HCT116 (cell line): ENCODE measurements around the gene LCN6. TPM values are rescaled to one million over a fixed set of nuclear protein-coding genes. Genes with fewer than 3 reads are reported as not detected.
A peak's percentile ranks its signal among the peaks of the same experiment; 100 is the strongest.

Experiments
- ATAC-seq: fragments of 200-7000 bp; cut with Tn5 transposase; 2 replicates; pipeline ENCODE4 v1.9.1; 2020; ENCODE audit warnings: mild to moderate bottlenecking, moderate library complexity
- BruUV-seq: library from RNA; stranded (reverse); fragments of 400-500 nt; replicated peaks from 2 replicates; lab custom pipeline; 2021; lab: Mats Ljungman, UMichigan
- CTCF ChIA-PET: fragments of 300-600 bp; sonication (Branson Sonifier 250); formaldehyde crosslinking; loops from one replicate; lab custom pipeline; 2021; ENCODE audit warnings: antibody characterized with exemption; lab: Charles Lee
- POLR2A ChIA-PET: fragments of 300-600, 350-600 bp; sonication (Branson Sonifier 250); formaldehyde crosslinking; loops from one replicate; lab custom pipeline; 2021; ENCODE audit warnings: antibody characterized with exemption; lab: Charles Lee
- RAD21 ChIA-PET, 2 experiments: fragments of 300-600 bp; sonication (Branson Sonifier 250); formaldehyde crosslinking; loops; one replicate each; lab custom pipeline; 2023; ENCODE audit warnings: low total read pairs in 2 of 2; ENCODE audit not compliant: uncharacterized antibody in 2 of 2, unreplicated experiment in 2 of 2, low non-redundant PET in 1 of 2; lab: Charles Lee
- DNase-seq: peaks from one replicate; pipeline ENCODE4 v3.0.0-alpha.2; 2010; ENCODE audit warnings: low read depth, low spot score
- H2AFZ ChIP-seq: fragments of 200-600 bp; shearing (Covaris generic), sonication (generic); 2 replicates; pipeline ENCODE4 v1.6.1; 2017; ENCODE audit warnings: low read depth, mixed run types, mixed read lengths, antibody characterized with exemption, low read length; ENCODE audit not compliant: poor library complexity, severe bottlenecking
- H3K27ac ChIP-seq: 2 replicates; pipeline ENCODE4 v1.5.1; 2012; ENCODE audit warnings: low read depth, low read length
- H3K27me3 ChIP-seq: fragments of 200-600 bp; sonication (generic); 2 replicates; pipeline ENCODE4 v1.6.1; 2016; ENCODE audit warnings: mixed run types, low read length, mixed read lengths; ENCODE audit not compliant: insufficient read depth
- H3K36me3 ChIP-seq, 2 experiments: fragments of 200-500 bp in 1 of 2; fragments of 200-600 bp in 1 of 2; sonication (Bioruptor generic) in 1 of 2; sonication (generic) in 1 of 2; 2 replicates each; pipeline versions ENCODE4 v1.5.1 to v1.6.1; 2014 to 2016; ENCODE audit warnings: low read length in 2 of 2, inconsistent platforms in 1 of 2, mixed read lengths in 1 of 2, mixed run types in 1 of 2; ENCODE audit not compliant: insufficient read depth in 2 of 2, control insufficient read depth in 1 of 2
- H3K4me1 ChIP-seq, 2 experiments: fragments of 200-600 bp in 1 of 2; sonication (generic) in 1 of 2; 2 replicates each; pipeline versions ENCODE4 v1.5.1 to v1.6.1; 2012 to 2017; ENCODE audit warnings: low read length in 2 of 2, inconsistent platforms in 1 of 2, mild to moderate bottlenecking in 1 of 2, mixed read lengths in 1 of 2, mixed run types in 1 of 2, moderate library complexity in 1 of 2; ENCODE audit not compliant: insufficient read depth in 2 of 2, control insufficient read depth in 1 of 2
- H3K4me2 ChIP-seq: fragments of 200-600 bp; sonication (generic); 2 replicates; pipeline ENCODE4 v1.6.1; 2017; ENCODE audit warnings: mixed run types, low read length, mixed read lengths
- H3K4me3 ChIP-seq, 2 experiments: fragments of 200-600 bp in 1 of 2; sonication (generic) in 1 of 2; replicated peaks in 1 of 2; 2 replicates each; pipeline ENCODE4 v1.5.1; 2011 to 2016; ENCODE audit warnings: low read length in 2 of 2, control low read depth in 1 of 2, low read depth in 1 of 2, mild to moderate bottlenecking in 1 of 2, mixed read lengths in 1 of 2, mixed run types in 1 of 2
- H3K79me2 ChIP-seq: fragments of 200-600 bp; sonication (generic); 2 replicates; pipeline ENCODE4 v1.6.1; 2017; ENCODE audit warnings: mild to moderate bottlenecking, mixed run types, low read length, moderate library complexity, mixed read lengths; ENCODE audit not compliant: insufficient read depth
- H3K9ac ChIP-seq: fragments of 200-600 bp; sonication (generic); 2 replicates; pipeline ENCODE4 v1.6.1; 2016; ENCODE audit warnings: low read length, mixed read lengths
- H3K9me2 ChIP-seq: fragments of 200-600 bp; sonication (generic), shearing (Covaris generic); 2 replicates; pipeline ENCODE4 v1.6.1; 2017; ENCODE audit warnings: mixed run types, mild to moderate bottlenecking, moderate library complexity; ENCODE audit not compliant: insufficient read depth
- H3K9me3 ChIP-seq, 2 experiments: fragments of 200-500 bp in 1 of 2; fragments of 200-600 bp in 1 of 2; sonication (Bioruptor generic) in 1 of 2; sonication (generic) in 1 of 2; 2 replicates each; pipeline ENCODE4 v1.6.1; 2014 to 2017; ENCODE audit warnings: low read length in 2 of 2, mixed read lengths in 2 of 2, inconsistent platforms in 1 of 2, low read depth in 1 of 2, mild to moderate bottlenecking in 1 of 2, mixed run types in 1 of 2, moderate library complexity in 1 of 2; ENCODE audit not compliant: control insufficient read depth in 1 of 2, insufficient read depth in 1 of 2
- H4K20me1 ChIP-seq: fragments of 200-600 bp; sonication (generic), shearing (Covaris generic); 2 replicates; pipeline ENCODE4 v1.6.1; 2017; ENCODE audit warnings: mixed run types, mild to moderate bottlenecking, moderate library complexity; ENCODE audit not compliant: insufficient read depth
- CBX3 ChIP-seq: IDR thresholded peaks from 2 replicates; pipeline ENCODE4 v1.6.1; 2012; ENCODE audit warnings: low read depth
- ELF1 ChIP-seq: IDR thresholded peaks from 2 replicates; pipeline ENCODE4 v1.6.1; 2012; ENCODE audit warnings: low read depth, borderline replicate concordance
- EZH2 ChIP-seq: fragments of 200-600 bp; sonication (generic); IDR thresholded peaks from 2 replicates; pipeline ENCODE4 v1.6.1; 2017; ENCODE audit warnings: antibody characterized with exemption, mixed run types
- JUND ChIP-seq: IDR thresholded peaks from 2 replicates; pipeline ENCODE4 v1.6.1; 2012
- RAD21 ChIP-seq: IDR thresholded peaks from 2 replicates; pipeline ENCODE4 v1.6.1; 2012; ENCODE audit warnings: low read depth, mild to moderate bottlenecking
- SP1 ChIP-seq: IDR thresholded peaks from 2 replicates; pipeline ENCODE4 v1.6.1; 2012; ENCODE audit warnings: low read depth
- ZFX ChIP-seq: fragments of 450-650 bp; IDR thresholded peaks from 2 replicates; pipeline ENCODE4 v1.6.1; 2017
- intact Hi-C: fragments of 100-400 bp; cut with micrococcal nuclease; formaldehyde crosslinking; loops from 2 replicates; pipeline ENCODE4 v1.10.0; 2022
- total RNA-seq: library from RNA; stranded (reverse); gene quantifications from one replicate; pipeline ENCODE4 v1.2.1, GENCODE V29; 2021; ENCODE audit not compliant: unreplicated experiment
- TF ChIP-seq, protein P1 (sequence below): IDR thresholded peaks from 2 replicates; pipeline ENCODE4 v1.6.1; 2012
- TF ChIP-seq, protein P2 (sequence below): IDR thresholded peaks from 2 replicates; pipeline ENCODE4 v1.6.1; 2012; ENCODE audit warnings: low read depth

The LCN6 gene
- total RNA-seq, 1 experiment from 2014 or later, result not detected

DNA sequence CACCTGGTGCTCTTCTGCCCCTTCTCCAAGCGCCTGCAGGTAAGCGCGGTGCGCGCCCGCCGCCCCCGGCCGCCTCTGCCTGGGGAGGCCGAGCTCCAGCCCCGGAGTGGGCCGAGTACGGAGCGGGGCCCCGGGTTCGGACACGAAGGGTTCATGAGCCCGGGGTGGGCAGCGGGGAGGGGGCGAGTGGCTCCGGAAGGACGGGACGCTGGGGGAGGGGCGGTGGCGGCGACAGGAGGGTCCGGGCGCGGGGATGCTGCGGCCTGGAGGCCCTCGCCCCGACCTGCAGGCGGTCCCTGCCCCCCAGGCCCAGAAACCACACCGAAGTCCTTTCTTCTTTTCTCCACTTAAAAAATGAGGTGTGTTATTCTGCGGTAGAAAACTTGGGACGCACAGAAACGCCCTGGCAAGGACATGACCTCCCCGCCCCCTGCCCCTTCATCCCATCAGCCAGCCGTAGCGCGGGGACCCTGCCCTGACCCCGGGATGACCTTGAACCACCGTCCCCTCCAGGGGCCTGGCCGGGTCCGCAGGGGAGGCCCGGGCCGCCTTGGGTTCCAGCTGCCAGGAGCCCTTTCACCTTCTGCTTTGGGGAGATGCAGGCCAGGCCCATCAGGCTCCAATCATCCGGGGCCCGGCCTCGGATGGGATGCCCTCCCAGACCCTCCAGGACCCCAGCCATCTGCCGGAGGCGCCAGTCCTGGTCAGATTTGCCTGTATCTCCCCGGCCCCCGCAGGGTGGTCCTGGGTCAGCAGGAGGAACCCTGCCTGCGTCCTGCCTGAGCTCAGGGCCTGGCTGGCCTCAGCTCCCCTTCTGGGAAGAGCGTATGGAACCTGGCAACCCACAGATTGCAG is 35.4 kb downstream of the LCN6 start:
- Histone ChIP-seq H3K9me3 (no peaks in the 10 kb centered on the region), H2AFZ (no peak overlapping the region), H3K9ac (peak overlapping the region; percentile 69), H3K4me3 (peak overlapping the region; percentile 56 to 64), H3K36me3 (no peaks in the 10 kb centered on the region; a peak in 1 of 4 replicates), H3K79me2 (no peaks in the 10 kb centered on the region; the same call in 1 of the 2 replicates), H3K4me2 (peak overlapping the region; percentile 78), H3K9me2 (no peaks in the 10 kb centered on the region), H3K4me1 (peaks cover 15 to 27% of the 10 kb centered on the region in 2 experiments), H4K20me1 (no peaks in the 10 kb centered on the region), H3K27me3 (no peaks in the 10 kb centered on the region), H3K27ac (peak overlapping the region; percentile 64; the same call in 1 of the 2 replicates)
- ChIA-PET CTCF (interaction anchor here (1.4 kb wide), 1 partner anchor 16 kb away, joined by 3 read pairs; no protein-coding TSS in a partner anchor), RAD21 (no interaction called here), POLR2A (interaction anchor here (1.7 kb wide), 1 partner anchor 15 kb away, joined by 4 read pairs; no protein-coding TSS in a partner anchor)
- BruUV-seq, result TSS peak; percentile 45
- ATAC-seq, result no peak; the same call in 1 of the 2 replicates
- TF ChIP-seq ZFX, result peak; percentile 46; the same call in 1 of the 2 replicates
- no peak for TF ChIP-seq SP1
- intact Hi-C loops, result no loop called here
- no peak for DNase-seq

DNA sequence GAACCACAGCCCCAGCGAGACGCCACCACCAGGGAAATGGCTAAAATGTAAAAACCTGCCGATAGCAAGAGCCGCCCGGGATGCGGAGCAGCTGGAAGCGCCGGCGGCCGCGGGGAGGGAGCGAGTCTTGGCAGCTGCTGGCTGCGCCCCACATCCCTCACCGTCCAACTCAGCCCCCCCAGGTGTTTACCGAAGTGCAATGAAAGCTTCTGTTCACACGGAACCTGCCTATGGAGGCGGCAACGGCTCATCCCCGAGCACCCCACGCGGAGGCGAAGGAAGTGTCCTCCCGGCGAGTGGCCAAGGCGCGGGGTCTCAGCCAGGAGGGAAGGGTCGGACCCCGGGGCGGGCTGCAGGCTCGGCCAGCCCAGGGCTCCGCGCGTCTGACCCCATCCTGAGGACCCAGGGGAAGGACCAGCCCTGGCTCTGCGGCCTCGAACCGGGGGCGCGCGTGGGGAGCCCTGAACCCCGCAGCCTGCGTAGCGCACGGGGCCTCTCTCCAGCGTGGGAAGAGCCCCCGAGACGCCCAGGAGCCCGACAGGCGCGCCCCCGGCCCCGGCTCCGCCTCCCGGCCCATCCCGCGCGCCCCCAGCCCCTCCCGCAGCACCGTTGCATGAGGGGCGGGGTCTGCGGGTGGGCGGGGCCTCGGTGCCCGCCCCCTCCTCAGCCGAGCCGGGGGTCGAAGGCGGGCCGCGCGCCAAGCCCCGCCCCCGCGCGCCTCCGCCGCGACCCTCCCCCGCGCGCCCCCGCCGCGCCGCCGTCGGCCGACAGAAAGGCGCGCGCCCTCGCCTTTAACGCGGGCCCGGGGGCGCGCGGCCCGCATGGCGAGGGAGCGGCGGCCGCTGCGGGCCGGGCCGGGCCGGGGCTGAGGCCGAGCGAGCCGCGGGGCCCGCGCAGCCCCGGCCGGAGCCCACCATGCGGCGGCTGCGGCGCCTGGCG is 36.3 kb downstream of the LCN6 start, which contains the start of gene DIPK1B:
Gene DIPK1B, plus strand, starts transcription at position 822 of the 939 bp plus-strand sequence. Its CDS starts 94 bp downstream, at position 916.
- RAD21 ChIA-PET, result no interaction called here
- Histone ChIP-seq H3K9me3 (no peaks in the 10 kb centered on the region), H3K27ac (peak within 1 kb of the TSS; percentile 74), H3K4me2 (peak within 1 kb of the TSS; percentile 82), H3K79me2 (no peaks in the 10 kb centered on the region; the same call in 1 of the 2 replicates), H3K9ac (peak within 1 kb of the TSS; percentile 69), H3K36me3 (no peaks in the 10 kb centered on the region), H3K4me1 (peaks cover 15 to 29% of the 10 kb centered on the region in 2 experiments), H2AFZ (no peak within 1 kb of the TSS), H3K4me3 (peak within 1 kb of the TSS; percentile 56 to 64), H4K20me1 (no peaks in the 10 kb centered on the region), H3K27me3 (no peaks in the 10 kb centered on the region), H3K9me2 (no peaks in the 10 kb centered on the region)
- TF ChIP-seq EZH2 (no peak), CBX3 (no peak), JUND (no peak), ELF1 (no peak), RAD21 (no peak)
- TF ChIP-seq, protein P1, sequence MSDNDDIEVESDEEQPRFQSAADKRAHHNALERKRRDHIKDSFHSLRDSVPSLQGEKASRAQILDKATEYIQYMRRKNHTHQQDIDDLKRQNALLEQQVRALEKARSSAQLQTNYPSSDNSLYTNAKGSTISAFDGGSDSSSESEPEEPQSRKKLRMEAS, result peak; percentile 5; the same call in 1 of the 2 replicates
- TF ChIP-seq, protein P2, sequence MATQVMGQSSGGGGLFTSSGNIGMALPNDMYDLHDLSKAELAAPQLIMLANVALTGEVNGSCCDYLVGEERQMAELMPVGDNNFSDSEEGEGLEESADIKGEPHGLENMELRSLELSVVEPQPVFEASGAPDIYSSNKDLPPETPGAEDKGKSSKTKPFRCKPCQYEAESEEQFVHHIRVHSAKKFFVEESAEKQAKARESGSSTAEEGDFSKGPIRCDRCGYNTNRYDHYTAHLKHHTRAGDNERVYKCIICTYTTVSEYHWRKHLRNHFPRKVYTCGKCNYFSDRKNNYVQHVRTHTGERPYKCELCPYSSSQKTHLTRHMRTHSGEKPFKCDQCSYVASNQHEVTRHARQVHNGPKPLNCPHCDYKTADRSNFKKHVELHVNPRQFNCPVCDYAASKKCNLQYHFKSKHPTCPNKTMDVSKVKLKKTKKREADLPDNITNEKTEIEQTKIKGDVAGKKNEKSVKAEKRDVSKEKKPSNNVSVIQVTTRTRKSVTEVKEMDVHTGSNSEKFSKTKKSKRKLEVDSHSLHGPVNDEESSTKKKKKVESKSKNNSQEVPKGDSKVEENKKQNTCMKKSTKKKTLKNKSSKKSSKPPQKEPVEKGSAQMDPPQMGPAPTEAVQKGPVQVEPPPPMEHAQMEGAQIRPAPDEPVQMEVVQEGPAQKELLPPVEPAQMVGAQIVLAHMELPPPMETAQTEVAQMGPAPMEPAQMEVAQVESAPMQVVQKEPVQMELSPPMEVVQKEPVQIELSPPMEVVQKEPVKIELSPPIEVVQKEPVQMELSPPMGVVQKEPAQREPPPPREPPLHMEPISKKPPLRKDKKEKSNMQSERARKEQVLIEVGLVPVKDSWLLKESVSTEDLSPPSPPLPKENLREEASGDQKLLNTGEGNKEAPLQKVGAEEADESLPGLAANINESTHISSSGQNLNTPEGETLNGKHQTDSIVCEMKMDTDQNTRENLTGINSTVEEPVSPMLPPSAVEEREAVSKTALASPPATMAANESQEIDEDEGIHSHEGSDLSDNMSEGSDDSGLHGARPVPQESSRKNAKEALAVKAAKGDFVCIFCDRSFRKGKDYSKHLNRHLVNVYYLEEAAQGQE, result no peak
- BruUV-seq, result no TSS peak
- intact Hi-C loops, result no loop called here
- no peak for DNase-seq
- POLR2A ChIA-PET, result no interaction called here
- peak; percentile 56 for ATAC-seq
- CTCF ChIA-PET, result no interaction called here
